ENCODE measurements around the gene COBL. TPM values are rescaled to one million over a fixed set of nuclear protein-coding genes. Genes with fewer than 3 reads are reported as not detected.

The COBL gene
- total RNA-seq, 1 donor from 2014 or later = 6.3 TPM

DNA sequence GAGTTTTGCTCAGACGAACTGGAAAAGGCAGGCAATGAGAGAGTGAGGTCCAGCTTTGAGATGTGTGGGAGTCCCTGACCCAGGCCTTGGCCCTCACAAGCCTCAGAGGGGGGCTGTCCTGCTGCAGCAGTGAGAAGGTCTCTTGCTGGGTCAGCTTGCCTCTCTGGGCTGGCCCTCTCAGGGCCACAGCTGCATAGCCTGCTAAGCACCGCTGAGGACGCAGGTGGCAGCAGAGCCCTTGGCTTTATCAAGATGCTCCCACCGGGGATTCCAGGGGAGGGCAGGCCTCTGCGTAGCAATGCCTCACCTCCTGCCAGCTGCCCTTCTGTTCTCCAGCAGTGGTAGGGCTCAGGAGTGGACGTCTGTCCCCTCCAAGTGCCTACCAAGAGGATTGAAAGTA lies 128.7 kb downstream of the COBL start:
- H3K27ac Mint-ChIP-seq = no peak overlapping the region
- peaks cover 8% of the 10 kb centered on the region for H3K4me1 Mint-ChIP-seq
- H2AFZ ChIP-seq (replicated peaks) = peak overlapping the region; percentile 47
- H3K27ac ChIP-seq = no peak overlapping the region
- no peak overlapping the region for H3K9ac ChIP-seq
- no peaks in the 10 kb centered on the region for H4K20me1 ChIP-seq (ENCODE audit: low read depth)
- H3K4me3 ChIP-seq = no peak overlapping the region
- TF ChIP-seq, protein P1, sequence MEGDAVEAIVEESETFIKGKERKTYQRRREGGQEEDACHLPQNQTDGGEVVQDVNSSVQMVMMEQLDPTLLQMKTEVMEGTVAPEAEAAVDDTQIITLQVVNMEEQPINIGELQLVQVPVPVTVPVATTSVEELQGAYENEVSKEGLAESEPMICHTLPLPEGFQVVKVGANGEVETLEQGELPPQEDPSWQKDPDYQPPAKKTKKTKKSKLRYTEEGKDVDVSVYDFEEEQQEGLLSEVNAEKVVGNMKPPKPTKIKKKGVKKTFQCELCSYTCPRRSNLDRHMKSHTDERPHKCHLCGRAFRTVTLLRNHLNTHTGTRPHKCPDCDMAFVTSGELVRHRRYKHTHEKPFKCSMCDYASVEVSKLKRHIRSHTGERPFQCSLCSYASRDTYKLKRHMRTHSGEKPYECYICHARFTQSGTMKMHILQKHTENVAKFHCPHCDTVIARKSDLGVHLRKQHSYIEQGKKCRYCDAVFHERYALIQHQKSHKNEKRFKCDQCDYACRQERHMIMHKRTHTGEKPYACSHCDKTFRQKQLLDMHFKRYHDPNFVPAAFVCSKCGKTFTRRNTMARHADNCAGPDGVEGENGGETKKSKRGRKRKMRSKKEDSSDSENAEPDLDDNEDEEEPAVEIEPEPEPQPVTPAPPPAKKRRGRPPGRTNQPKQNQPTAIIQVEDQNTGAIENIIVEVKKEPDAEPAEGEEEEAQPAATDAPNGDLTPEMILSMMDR (IDR thresholded peaks at IDR 0.05) = peak; percentile 70
- no peak for TF ChIP-seq EZH2phosphoT487 (IDR thresholded peaks at IDR 0.05)
- TF ChIP-seq EZH2 (IDR thresholded peaks at IDR 0.05) = no peak
- peak; percentile 89 for DNase-seq (ENCODE audit: low spot score)
- H3K79me2 ChIP-seq (ENCODE audit: low read depth) = no peaks in the 10 kb centered on the region
- no peak overlapping the region for H3K4me3 Mint-ChIP-seq
- peaks cover 5% of the 10 kb centered on the region for H3K27me3 Mint-ChIP-seq (ENCODE audit: insufficient read depth, low read depth)
- H3K4me2 ChIP-seq = no peak overlapping the region
- H3K36me3 Mint-ChIP-seq = no peaks in the 10 kb centered on the region
- no peaks in the 10 kb centered on the region for H3K36me3 ChIP-seq
- H3K9me3 ChIP-seq (ENCODE audit: low read depth) = no peaks in the 10 kb centered on the region
- no peaks in the 10 kb centered on the region for H3K9me3 Mint-ChIP-seq
- no peaks in the 10 kb centered on the region for H3K4me1 ChIP-seq
- H3F3A ChIP-seq (ENCODE audit: low read depth) = no peaks in the 10 kb centered on the region
- no peaks in the 10 kb centered on the region for H3K27me3 ChIP-seq

DNA sequence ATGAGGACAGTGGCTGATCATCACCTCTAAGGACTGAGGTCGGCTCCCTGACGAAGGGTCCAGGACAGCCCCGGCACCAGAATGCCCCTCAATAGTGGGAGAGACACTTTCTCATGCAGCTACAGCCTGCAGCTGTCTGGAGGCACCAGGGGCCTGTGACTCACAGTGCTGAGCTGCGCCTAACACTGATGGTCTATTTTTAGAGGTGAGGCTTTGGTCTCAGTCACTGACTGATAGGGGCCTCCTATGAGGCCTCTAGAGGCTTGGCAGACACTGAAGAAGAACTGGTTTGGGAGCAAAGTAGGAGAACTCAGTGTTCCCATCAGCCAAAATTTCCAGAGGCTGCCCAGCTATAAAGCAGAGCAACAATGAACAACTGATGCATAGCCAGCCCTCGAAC lies 130.1 kb downstream of the COBL start:
- H3K9me3 Mint-ChIP-seq = no peaks in the 10 kb centered on the region
- H3K4me2 ChIP-seq = no peak overlapping the region

DNA sequence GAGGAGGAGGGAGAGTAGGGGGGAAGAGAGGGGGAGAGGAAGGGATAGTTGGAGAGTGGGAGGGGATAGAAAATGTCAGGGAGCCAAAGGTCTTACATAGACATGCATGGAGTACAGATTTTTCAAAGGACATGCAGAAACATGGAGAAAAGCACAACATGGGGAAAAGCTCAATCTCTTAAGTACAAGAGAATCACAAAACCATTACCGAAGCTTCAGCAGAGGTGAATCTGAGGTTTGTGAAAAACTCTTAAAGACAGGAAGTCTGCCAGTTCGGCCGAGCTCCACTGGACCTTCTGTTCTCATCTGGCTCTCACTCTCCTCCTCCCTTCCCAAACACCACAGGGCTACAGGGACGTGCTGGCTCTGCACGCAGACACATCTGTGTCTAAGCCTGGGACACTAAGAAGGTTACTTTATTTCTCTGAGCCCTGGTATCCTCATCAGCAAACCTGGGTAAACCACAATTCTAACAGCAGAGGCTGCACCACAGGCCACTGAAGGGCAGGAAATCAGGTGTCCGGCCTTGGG lies 133.9 kb downstream of the COBL start:
- Mint-ChIP-seq H3K4me3 (no peak overlapping the region), H3K27ac (no peak overlapping the region), H3K36me3 (no peaks in the 10 kb centered on the region), H3K27me3 (ENCODE audit: insufficient read depth, low read depth) (no peaks in the 10 kb centered on the region), H3K4me1 (peaks cover 7% of the 10 kb centered on the region), H3K9me3 (no peaks in the 10 kb centered on the region)
- no peak for DNase-seq (ENCODE audit: low spot score)
- Histone ChIP-seq H2AFZ (replicated peaks) (no peak overlapping the region), H3K4me3 (no peak overlapping the region), H3K79me2 (ENCODE audit: low read depth) (no peaks in the 10 kb centered on the region), H3F3A (ENCODE audit: low read depth) (no peaks in the 10 kb centered on the region), H4K20me1 (ENCODE audit: low read depth) (no peaks in the 10 kb centered on the region), H3K36me3 (no peaks in the 10 kb centered on the region), H3K9ac (no peak overlapping the region), H3K4me1 (no peaks in the 10 kb centered on the region), H3K27ac (no peak overlapping the region), H3K27me3 (no peaks in the 10 kb centered on the region), H3K4me2 (no peak overlapping the region), H3K9me3 (ENCODE audit: low read depth) (no peaks in the 10 kb centered on the region)
- no peak for TF ChIP-seq EZH2phosphoT487 (IDR thresholded peaks at IDR 0.05)
- no peak for TF ChIP-seq EZH2 (IDR thresholded peaks at IDR 0.05)
- TF ChIP-seq, protein P1 (IDR thresholded peaks at IDR 0.05) = no peak

More for the DNA sequence above, 130.1 kb downstream of the COBL start:
- Histone ChIP-seq H3K27me3 (no peaks in the 10 kb centered on the region), H3K9me3 (ENCODE audit: low read depth) (no peaks in the 10 kb centered on the region), H3F3A (ENCODE audit: low read depth) (no peaks in the 10 kb centered on the region), H3K27ac (no peak overlapping the region), H3K4me3 (no peak overlapping the region), H3K79me2 (ENCODE audit: low read depth) (no peaks in the 10 kb centered on the region), H2AFZ (replicated peaks) (no peak overlapping the region), H3K9ac (no peak overlapping the region), H4K20me1 (ENCODE audit: low read depth) (no peaks in the 10 kb centered on the region), H3K4me1 (no peaks in the 10 kb centered on the region), H3K36me3 (no peaks in the 10 kb centered on the region)
- Mint-ChIP-seq H3K36me3 (no peaks in the 10 kb centered on the region), H3K27me3 (ENCODE audit: insufficient read depth, low read depth) (peaks cover 5% of the 10 kb centered on the region), H3K27ac (no peak overlapping the region), H3K4me1 (peaks cover 11% of the 10 kb centered on the region), H3K4me3 (no peak overlapping the region)
- no peak for TF ChIP-seq EZH2phosphoT487 (IDR thresholded peaks at IDR 0.05)
- TF ChIP-seq, protein P1 (IDR thresholded peaks at IDR 0.05) = no peak
- TF ChIP-seq EZH2 (IDR thresholded peaks at IDR 0.05) = no peak
- no peak for DNase-seq (ENCODE audit: low spot score)
